GM18511 (cell line): ENCODE data around the gene RBM20.
"Not testable (repeated sequence)": the region's sequence is repeated elsewhere in the genome, so short reads cannot be mapped to it uniquely, and the experiment has no call there.

Experiments
- ATAC-seq: cut with Tn5 transposase; IDR thresholded peaks from one replicate; pipeline ENCODE4 v1.9.1; 2021; ENCODE audit warnings: mild to moderate bottlenecking, moderate library complexity; ENCODE audit not compliant: unreplicated experiment

Gene RBM20

GRCh38 chr10:110625356-110625894 is 18.7 kb upstream of the RBM20 start:
- ATAC-seq: no peak

DNA sequence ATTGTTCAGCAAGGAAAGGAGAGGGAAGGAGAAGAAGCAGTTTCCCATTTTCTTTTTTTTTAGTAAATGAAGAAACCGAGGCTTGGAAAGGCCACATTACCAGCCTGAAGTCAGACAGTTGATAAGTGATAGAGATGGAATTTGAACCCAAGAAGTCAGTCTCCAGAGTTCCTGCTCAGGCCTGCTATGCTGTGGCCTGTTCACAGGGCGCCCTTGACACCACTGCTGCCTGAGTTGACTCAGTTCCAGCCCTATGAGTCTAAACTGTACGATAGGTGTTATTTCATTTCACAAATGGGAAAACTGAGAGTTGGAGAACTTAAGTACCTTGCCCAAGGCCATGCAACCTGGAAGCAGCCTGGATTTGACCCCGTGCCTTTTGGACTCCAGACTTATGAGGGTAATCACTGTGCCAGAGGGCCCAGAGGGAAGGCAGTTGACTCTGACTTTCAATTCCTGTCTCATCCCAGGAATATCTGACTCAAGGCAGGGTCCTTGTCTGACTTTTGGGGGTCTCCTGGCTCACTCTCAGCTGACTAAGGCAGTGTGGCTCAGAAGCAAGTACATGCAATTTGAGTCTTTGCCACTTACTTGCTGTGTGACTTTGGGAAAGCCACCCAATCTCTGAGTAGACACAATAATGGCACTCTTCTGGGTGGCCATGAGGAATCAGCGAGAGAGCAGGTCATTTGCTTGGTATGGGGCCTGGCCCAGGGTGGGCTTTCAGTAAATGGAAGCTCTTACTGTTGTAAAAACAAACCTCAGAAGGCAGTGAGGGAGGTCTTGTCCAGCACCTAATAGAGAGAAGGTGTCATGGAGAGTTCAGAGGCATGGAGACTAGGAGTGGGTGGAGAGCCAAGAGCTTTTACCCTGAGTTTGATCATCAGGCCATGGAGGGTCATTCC is 17.9 kb upstream of the RBM20 start:
- no peak for ATAC-seq

DNA sequence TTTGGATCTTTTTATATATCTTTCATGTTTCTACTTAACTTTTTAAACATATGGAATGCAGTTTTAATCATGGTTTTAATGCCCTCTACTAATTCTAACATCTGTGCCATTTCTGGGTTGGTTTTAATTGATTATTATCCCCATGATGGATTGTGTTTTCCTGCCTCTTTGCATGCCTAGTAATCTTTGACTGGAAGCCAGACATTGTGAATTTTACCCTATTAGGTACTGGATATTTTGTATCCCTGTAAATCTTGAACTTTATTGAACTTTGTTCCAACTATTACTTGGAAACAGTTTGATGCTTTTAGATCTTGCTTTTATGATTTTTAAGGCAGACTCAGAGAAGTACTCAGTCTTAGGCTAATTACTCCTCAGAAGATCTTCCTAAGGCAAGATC is 16.0 kb upstream of the RBM20 start:
- no peak for ATAC-seq

- ATAC-seq: no peak
Observed at GRCh38 chr10:110629680-110630191, 14.4 kb upstream of the RBM20 start.

DNA sequence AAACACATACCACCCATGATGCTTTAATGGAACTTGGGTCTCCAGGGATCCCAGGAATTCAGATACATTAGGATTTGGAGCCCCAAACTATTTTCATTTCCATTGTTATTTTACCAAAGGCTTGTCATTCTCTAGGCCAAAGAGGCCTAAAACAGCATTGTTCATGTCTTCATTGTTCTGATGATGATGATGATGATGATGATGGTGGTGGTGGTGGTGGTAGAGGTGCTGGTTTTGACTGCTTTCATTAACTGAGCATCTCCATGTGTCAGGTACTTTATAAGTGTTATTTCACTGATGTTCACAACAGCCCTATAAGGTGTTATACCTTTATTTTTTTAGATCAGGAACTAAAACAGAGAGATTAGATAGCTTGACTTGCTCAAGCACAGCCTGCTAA is 12.2 kb upstream of the RBM20 start:
- no peak for ATAC-seq

GRCh38 chr10:110632591-110633215 is 11.4 kb upstream of the RBM20 start:
- ATAC-seq: no peak

GRCh38 chr10:110634527-110635209 is 9.5 kb upstream of the RBM20 start:
- ATAC-seq: no peak

GRCh38 chr10:110636572-110636931 is 7.6 kb upstream of the RBM20 start:
- no peak for ATAC-seq

DNA sequence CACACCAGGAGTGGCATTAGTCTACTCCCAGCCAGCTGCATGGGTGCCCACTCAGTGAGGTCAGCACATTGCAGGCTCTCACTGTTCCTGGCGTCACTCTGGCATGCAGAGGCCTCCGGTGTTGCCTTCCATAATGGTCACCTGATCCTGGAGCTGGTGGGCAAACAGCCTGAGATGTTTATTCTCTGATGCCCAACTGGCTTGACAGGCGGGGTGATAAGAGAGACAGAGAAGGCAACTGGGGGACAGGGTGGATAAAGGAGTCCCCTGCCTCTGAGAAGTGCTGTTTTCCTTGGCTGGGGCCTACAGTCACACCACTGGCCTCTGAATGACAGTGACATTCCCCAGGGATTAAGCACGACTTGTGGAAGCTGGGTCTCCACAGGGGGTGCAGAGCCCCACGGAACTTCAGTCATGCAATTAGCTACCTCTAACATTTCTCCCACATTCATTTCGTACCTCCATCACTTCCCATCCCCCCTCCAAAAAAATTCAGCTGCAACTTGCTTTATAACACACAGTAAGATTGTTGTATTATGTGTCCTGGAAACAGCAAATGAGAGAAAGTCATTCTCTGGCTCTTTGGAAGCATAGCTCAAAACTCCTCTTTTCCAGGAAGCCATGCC is 7.1 kb upstream of the RBM20 start:
- ATAC-seq: no peak

- ATAC-seq: no peak
Observed at GRCh38 chr10:110637558-110638053, 6.5 kb upstream of the RBM20 start.

- ATAC-seq: no peak
Observed at GRCh38 chr10:110638319-110638718, 5.8 kb upstream of the RBM20 start.

DNA sequence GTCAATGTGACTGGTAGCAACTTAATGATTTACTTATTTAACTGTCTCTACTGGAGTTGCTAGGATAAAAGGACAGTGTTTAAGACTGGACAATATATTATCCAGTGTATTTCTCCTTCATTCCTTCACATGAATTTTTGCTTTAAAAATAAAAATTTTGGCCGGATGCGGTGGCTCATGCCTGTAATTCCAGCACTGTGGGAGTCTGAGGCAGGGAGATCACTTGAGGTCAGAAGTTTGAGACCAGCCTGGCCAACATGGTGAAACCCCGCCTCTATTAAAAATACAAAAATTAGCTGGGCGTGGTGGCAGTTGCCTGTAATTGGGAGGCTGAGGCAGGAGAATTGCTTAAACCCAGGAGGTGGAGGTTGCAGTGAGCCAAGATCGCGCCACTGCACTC is 5.1 kb upstream of the RBM20 start:
- not testable (repeated sequence) for ATAC-seq

DNA sequence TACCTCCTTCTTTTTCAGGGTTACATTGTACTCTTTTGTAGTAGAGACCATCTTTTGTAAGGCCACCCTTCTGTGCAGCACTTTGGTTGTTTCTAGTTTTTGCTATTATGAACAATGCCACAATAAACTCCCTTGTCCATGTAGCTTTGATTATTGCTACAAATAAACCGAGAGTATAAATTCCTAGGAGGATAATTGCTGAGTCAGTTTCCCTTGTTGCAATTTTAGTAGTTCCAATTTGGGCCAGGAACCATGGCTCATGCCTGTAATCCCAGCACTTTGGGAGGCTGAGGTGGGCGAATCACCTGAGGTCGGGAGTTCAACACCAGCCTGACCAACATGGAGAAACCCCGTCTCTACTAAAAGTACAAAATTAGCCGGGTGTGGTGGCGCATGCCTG is 4.3 kb upstream of the RBM20 start:
- not testable (repeated sequence) for ATAC-seq

GRCh38 chr10:110641256-110641655 is 2.9 kb upstream of the RBM20 start:
- no peak for ATAC-seq

DNA sequence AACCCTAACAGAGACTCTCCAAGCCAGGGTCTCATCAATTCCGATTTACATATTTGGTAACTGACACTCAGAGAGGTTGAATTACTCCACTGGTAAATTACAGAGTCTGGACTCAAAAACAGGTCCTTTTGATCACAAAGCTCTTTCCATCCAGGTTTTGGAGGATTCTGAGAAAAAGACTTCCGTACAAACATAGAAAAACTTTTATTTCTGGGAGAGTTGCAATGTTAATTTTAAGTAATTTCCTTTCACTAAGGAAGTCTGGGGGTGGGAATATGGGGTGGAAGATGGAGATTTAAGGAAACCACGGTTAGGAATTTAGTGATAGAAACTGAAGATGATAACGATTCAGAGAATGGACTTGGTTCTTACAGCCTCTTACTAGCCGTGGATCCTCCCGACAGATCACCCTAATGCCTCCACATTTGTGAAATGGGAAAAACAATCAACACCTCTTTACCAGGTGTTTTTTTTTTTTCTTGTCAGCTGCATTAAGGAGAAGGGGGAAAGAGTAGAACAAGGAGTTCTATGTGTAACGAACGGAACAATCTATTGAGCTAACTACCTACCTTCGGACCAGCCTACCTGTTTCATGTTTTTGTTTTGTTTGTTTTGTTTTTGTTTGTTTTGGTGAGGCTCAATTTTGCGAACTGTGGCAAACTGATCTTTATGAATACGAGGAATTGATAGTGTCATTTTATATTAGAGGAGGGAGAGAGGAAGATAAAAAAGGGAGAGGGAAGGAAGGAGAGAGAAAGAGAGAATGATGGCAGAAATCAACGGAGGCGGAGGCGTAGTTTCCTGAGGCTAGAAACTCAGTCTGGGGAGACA is 1.7 kb upstream of the RBM20 start:
- no peak for ATAC-seq

DNA sequence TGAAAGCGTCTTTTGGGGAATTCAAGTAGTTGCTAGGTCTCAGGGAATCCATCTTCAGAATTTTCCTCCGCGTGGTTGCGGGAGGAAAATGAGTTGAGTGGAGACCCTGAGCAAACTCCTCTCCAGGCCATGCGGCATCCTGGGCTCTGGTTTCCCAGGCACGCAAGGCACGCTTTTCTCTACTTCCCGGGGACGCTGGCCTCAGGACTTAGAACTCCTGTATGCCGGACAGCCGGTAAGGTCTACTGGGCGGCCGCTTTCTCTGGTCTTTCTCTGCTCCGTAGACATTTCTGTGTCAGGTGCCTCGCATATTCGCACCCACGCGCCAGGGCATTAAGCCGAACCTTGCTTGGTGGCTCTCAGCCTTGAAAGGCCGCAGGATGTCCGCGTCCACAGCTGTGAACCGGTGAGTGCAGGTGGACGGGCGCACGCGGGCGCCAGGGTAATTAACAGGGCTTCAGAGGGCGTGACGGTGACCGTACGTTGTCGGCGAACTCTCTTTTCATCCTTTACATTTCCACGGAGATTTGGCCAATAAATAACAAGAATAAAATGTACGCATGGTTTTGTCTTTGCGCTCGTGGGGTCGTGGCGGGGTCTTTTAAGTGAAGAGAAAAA is 992 bp upstream of the RBM20 start:
- ATAC-seq: no peak

GRCh38 chr10:110644598-110645462 is 694 bp downstream of the RBM20 start:
- ATAC-seq: no peak

- no peak for ATAC-seq
Observed at GRCh38 chr10:110646417-110647135, 2.4 kb downstream of the RBM20 start.
